Type B pancreatic cell (in vitro differentiated cells): ENCODE results near the gene AGPAT3. TPM values are rescaled to one million over a fixed set of nuclear protein-coding genes. Genes with fewer than 3 reads are reported as not detected.

Experiments used
- DNase-seq: peaks from one replicate; pipeline ENCODE4 v3.0.0; 2021; ENCODE audit warnings: mixed read lengths; ENCODE audit not compliant: unreplicated experiment; ENCODE audit errors: extremely low spot score
- H3K27ac Mint-ChIP-seq: 2 replicates; pipeline ENCODE4 v1.8.0; 2021; ENCODE audit warnings: mild to moderate bottlenecking, mixed read lengths
- H3K27me3 Mint-ChIP-seq: 2 replicates; pipeline ENCODE4 v1.8.0; 2021; ENCODE audit warnings: mixed read lengths
- H3K36me3 Mint-ChIP-seq: 2 replicates; pipeline ENCODE4 v1.8.0; 2021; ENCODE audit warnings: mixed read lengths
- H3K4me1 Mint-ChIP-seq: one replicate; pipeline ENCODE4 v1.8.0; 2021; ENCODE audit warnings: mixed read lengths; ENCODE audit not compliant: unreplicated experiment
- H3K4me3 Mint-ChIP-seq: 2 replicates; pipeline ENCODE4 v1.8.0; 2021; ENCODE audit warnings: mild to moderate bottlenecking, mixed read lengths
- H3K9me3 Mint-ChIP-seq: 2 replicates; pipeline ENCODE4 v1.8.0; 2021; ENCODE audit warnings: mixed read lengths
- CTCF ChIP-seq: fragments of 200-600 bp; sonication (generic); conservative IDR thresholded peaks from 2 replicates; pipeline ENCODE4 v1.5.0; 2021; ENCODE audit warnings: antibody characterized with exemption, mild to moderate bottlenecking
- total RNA-seq: library from RNA; stranded (reverse); gene quantifications from 2 replicates; pipeline ENCODE4 v1.2.1, GENCODE V29; 2021; ENCODE audit warnings: low replicate concordance

AGPAT3 gene
- total RNA-seq, 1 donor from 2014 or later = 59.2 TPM

- TF ChIP-seq CTCF = no peak
- no peak for DNase-seq
- H3K4me3 Mint-ChIP-seq = no peak overlapping the region
- H3K27ac Mint-ChIP-seq = no peak overlapping the region
- no peaks in the 10 kb centered on the region for H3K36me3 Mint-ChIP-seq
- peaks cover 17% of the 10 kb centered on the region for H3K4me1 Mint-ChIP-seq
- no peaks in the 10 kb centered on the region for H3K27me3 Mint-ChIP-seq
- no peaks in the 10 kb centered on the region for H3K9me3 Mint-ChIP-seq
These were observed 120.1 kb downstream of the AGPAT3 start for GRCh38 chr21:43984905-43985689.

DNA sequence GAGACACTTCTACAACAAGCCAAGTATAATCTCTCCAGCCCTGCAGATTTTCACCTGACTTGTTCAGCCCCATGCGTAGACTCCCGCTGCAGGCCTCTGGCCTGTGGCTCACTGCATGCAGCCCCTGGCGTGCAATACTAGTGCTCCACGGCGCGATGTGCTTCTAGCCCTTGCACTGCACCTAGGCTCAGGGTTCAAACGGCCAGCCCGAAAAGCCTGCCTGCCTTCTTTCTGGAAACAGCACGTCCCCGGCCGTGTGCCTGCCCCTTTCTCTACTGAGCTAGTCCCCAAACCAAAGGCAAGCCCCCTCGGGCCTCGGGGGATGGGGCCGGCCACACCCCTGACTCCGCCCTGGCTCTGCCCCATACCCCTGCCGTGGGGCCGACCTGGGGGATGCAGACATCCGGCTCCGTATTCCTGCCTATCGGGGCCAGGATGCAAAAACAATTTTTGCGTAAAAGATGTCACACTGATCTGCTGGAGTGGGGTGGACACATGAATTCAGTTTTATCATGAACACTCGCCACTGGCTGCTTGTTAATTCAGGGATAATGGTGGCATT lies 120.7 kb downstream of the AGPAT3 start:
- no peak for DNase-seq
- Mint-ChIP-seq H3K4me3 (no peak overlapping the region), H3K4me1 (peaks cover 17% of the 10 kb centered on the region), H3K27ac (peak overlapping the region; percentile 14), H3K9me3 (no peaks in the 10 kb centered on the region), H3K27me3 (no peaks in the 10 kb centered on the region), H3K36me3 (no peaks in the 10 kb centered on the region)
- no peak for TF ChIP-seq CTCF

GRCh38 chr21:43986544-43987451 lies 121.8 kb downstream of the AGPAT3 start:
- H3K27ac Mint-ChIP-seq = peak overlapping the region; percentile 14
- TF ChIP-seq CTCF = no peak
- H3K9me3 Mint-ChIP-seq = no peaks in the 10 kb centered on the region
- peaks cover 17% of the 10 kb centered on the region for H3K4me1 Mint-ChIP-seq
- H3K36me3 Mint-ChIP-seq = no peaks in the 10 kb centered on the region
- H3K27me3 Mint-ChIP-seq = no peaks in the 10 kb centered on the region
- no peak for DNase-seq
- H3K4me3 Mint-ChIP-seq = no peak overlapping the region

DNA sequence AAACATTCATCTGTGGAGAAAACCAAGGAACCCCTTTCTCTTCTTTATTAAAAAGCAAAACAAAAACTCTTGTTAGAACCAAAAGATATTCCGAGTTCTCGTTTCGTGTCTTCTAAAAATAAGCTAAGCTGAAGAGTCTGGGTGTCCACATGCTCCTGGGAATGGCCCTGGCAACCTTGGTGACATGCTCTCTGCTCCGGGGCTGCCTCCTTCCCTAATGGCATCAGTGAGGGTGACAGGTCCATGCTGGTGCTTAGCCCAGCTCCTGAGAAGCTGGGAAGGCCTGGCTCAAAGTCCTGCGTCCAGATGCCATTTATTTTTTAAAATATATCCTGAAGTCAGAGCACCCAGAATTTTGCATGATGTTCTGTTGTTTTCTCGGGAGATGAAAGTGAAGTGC lies 122.5 kb downstream of the AGPAT3 start:
- TF ChIP-seq CTCF = no peak
- H3K27ac Mint-ChIP-seq = no peak overlapping the region
- H3K36me3 Mint-ChIP-seq = no peaks in the 10 kb centered on the region
- no peak for DNase-seq
- no peaks in the 10 kb centered on the region for H3K27me3 Mint-ChIP-seq
- peaks cover 17% of the 10 kb centered on the region for H3K4me1 Mint-ChIP-seq
- no peak overlapping the region for H3K4me3 Mint-ChIP-seq
- no peaks in the 10 kb centered on the region for H3K9me3 Mint-ChIP-seq

GRCh38 chr21:43988016-43988415 lies 123.0 kb downstream of the AGPAT3 start:
- H3K27ac Mint-ChIP-seq = no peak overlapping the region
- no peaks in the 10 kb centered on the region for H3K36me3 Mint-ChIP-seq
- peaks cover 17% of the 10 kb centered on the region for H3K4me1 Mint-ChIP-seq
- TF ChIP-seq CTCF = no peak
- no peaks in the 10 kb centered on the region for H3K9me3 Mint-ChIP-seq
- no peak overlapping the region for H3K4me3 Mint-ChIP-seq
- no peak for DNase-seq
- no peaks in the 10 kb centered on the region for H3K27me3 Mint-ChIP-seq
